RWPE2 (cell line): Measurements from ENCODE around the gene EXOC6B.
A peak's percentile ranks its signal among the peaks of the same experiment; 100 is the strongest.

ENCODE experiments used
- ATAC-seq: fragments of 200-7000 bp; cut with Tn5 transposase; 3 replicates; pipeline ENCODE4 v1.9.1; 2021; ENCODE audit warnings: low read depth
- DNase-seq: peaks from one replicate; pipeline ENCODE4 v3.0.0-alpha.2; 2020; ENCODE audit warnings: low spot score
- H3K27ac ChIP-seq: fragments of 450-650 bp; 2 replicates; pipeline ENCODE4 v1.5.1; 2017; ENCODE audit warnings: mild to moderate bottlenecking; ENCODE audit not compliant: poor library complexity, severe bottlenecking
- H3K27me3 ChIP-seq: fragments of 250-450 bp; sonication (Bioruptor Pico); 2 replicates; pipeline ENCODE4 v1.5.1; 2021; ENCODE audit warnings: mild to moderate bottlenecking, moderate library complexity; ENCODE audit not compliant: insufficient read depth, poor library complexity, severe bottlenecking
- H3K36me3 ChIP-seq: fragments of 250-450 bp; sonication (Bioruptor Pico); 2 replicates; pipeline ENCODE4 v1.5.1; 2020; ENCODE audit warnings: low read depth, mild to moderate bottlenecking, moderate library complexity
- H3K4me1 ChIP-seq: fragments of 250-450 bp; sonication (Bioruptor Pico); 2 replicates; pipeline ENCODE4 v1.5.1; 2021; ENCODE audit warnings: mild to moderate bottlenecking, moderate library complexity; ENCODE audit not compliant: insufficient read depth, poor library complexity, severe bottlenecking
- H3K4me3 ChIP-seq: fragments of 250-450 bp; sonication (Bioruptor Pico); 2 replicates; pipeline ENCODE4 v1.5.1; 2021; ENCODE audit warnings: mild to moderate bottlenecking, moderate library complexity; ENCODE audit not compliant: severe bottlenecking
- H3K9me3 ChIP-seq: fragments of 250-450 bp; sonication (Bioruptor Pico); 2 replicates; pipeline ENCODE4 v1.5.1; 2021; ENCODE audit warnings: mild to moderate bottlenecking, moderate library complexity; ENCODE audit not compliant: severe bottlenecking
- CTCF ChIP-seq: fragments of 450-650 bp; IDR thresholded peaks from one replicate; pipeline ENCODE4 v1.5.1; 2017; ENCODE audit warnings: mild to moderate bottlenecking, moderate library complexity; ENCODE audit not compliant: poor library complexity, severe bottlenecking

Gene EXOC6B

DNA sequence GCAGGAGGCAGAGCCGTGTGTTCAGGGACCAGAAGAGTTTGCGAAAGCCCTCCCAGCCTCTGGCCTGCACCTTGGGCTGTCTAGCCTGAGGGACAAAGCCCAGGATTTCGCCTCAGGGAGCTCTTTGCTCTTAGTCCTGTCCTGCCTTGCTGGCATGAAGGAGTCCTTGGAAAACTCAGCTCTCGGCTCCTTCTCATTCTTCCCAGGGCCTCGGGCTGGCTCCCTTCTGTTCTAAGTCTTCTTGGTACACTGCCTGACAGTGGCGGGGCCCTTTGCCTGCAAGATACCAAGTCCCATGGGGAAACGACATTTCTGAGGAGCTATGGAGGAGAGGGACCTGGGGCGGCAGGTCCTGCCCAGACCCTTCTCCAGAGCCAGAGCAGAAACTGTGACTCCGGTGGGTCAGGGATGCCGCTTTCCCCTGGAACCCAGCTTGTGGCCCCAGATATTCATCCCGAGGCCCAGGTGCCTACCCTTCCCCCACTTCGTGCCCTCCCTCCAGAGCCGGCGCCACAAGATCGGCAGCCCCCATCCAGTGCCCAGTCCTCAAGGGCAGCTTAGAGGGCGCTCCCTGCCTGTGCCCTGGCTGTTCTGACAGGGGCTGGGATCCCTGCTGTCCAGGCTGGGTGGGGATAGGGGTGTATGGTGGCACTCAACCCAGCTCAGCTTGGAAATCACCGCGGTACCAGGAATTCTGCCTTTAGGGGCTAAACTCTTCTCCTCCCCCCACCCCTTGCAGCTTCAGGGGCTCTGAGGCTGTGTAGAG lies 672.6 kb downstream of the EXOC6B start:
- H3K4me1 ChIP-seq, result no peaks in the 10 kb centered on the region
- H3K9me3 ChIP-seq, result no peaks in the 10 kb centered on the region
- DNase-seq, result no peak
- H3K27me3 ChIP-seq, result peaks cover 13% of the 10 kb centered on the region
- ATAC-seq, result no peak
- H3K36me3 ChIP-seq, result no peaks in the 10 kb centered on the region
- no peak for TF ChIP-seq CTCF
- H3K27ac ChIP-seq, result no peak overlapping the region
- no peak overlapping the region for H3K4me3 ChIP-seq

DNA sequence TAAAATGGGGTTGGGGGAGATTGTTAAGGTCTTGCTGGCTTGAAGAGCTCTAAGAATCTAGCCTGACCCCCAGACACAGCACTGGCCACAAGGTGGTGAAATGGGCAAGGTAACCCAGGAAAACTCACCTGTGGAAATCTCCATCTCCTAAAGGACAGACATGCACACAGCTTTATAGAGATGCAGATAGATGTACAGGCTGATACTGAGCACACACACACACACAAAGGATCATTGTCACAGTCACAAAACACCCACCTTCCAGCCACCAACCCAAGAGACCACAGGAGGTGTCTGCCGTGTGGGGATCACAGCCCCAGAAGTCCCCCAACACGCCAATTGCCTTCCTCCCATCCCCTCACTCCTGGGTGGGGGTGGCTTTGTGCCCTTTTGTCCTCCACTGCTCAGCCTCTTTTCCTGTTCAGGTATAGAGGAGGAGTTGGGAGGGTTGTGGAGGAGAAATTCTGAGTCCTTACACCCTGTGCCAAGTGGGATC lies 674.9 kb downstream of the EXOC6B start:
- Histone ChIP-seq H3K27me3 (peaks cover 33% of the 10 kb centered on the region), H3K4me3 (no peak overlapping the region), H3K27ac (no peak overlapping the region), H3K9me3 (no peaks in the 10 kb centered on the region), H3K4me1 (peaks cover 3% of the 10 kb centered on the region), H3K36me3 (no peaks in the 10 kb centered on the region)
- ATAC-seq (no peak), DNase-seq (no peak)
- TF ChIP-seq CTCF, result peak; percentile 3

DNA sequence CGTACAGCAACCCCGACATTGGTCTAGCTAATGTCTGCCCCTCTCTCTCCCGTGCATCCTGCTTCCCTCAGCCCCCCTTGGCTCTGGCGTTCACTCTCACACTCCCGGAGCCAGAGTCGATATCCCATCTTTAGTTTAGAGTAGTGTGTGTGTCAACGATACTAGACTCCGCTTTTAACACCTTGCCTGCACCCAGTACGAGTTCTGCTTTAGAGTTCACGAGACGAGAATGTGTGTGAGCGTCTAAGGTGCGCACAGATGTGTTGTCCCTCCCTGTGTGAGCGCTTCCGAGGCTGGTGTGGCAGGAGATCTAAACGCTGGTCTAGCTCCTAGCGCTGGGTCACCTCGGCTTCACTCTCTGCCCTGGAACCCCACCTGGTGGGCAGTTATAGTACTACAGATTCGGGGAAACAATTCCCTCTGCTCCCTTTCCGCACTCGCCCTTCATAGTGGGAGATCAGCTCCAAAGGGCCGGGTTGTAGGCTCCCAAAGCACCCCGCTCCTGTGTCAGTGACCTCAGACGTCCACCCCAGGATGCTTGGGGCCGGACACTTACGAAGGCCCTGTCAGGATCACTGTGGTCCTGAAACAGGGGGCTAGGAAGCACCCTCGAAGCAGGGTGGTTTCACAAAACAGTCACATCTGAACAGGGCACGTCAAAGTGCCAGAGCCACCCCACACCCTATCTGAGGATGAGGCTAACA lies 675.5 kb downstream of the EXOC6B start:
- Histone ChIP-seq H3K4me3 (no peak overlapping the region), H3K27ac (no peak overlapping the region), H3K9me3 (no peaks in the 10 kb centered on the region), H3K36me3 (no peaks in the 10 kb centered on the region), H3K4me1 (peaks cover 3% of the 10 kb centered on the region), H3K27me3 (peaks cover 33% of the 10 kb centered on the region)
- DNase-seq (no peak), ATAC-seq (peak; percentile 77)
- TF ChIP-seq CTCF, result peak; percentile 89

DNA sequence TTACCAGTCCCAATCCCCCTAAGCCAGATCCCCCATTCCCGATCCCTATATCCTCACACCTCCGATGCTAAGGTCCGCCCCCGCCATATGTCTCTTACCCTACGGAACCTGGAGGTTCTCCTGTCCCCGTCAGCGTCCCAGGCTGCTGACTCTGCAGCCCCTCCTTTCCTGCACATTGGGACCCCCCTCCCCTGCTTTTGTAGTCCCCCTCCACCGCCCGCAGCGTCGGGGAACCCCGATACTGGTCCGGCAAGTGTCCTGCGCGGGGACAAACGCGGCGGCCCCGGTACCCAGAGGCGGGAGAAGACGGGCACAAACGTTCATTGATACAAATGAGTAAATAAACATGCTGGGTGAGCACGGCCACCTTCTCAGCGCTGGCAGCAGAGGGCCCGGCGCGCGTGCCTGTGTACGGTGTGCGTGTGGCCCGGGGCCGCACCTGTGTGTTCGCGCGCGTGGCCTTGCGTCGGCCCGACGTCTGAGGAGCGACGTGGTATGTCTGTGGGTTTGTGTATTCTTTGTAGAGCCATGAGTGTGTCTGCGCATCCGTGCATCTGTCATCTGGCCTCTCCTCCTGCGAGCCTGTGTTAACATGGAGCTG lies 676.2 kb downstream of the EXOC6B start:
- Histone ChIP-seq H3K4me3 (peak overlapping the region; percentile 38), H3K27me3 (peaks cover 33% of the 10 kb centered on the region), H3K27ac (no peak overlapping the region), H3K4me1 (peaks cover 3% of the 10 kb centered on the region), H3K36me3 (no peaks in the 10 kb centered on the region), H3K9me3 (no peaks in the 10 kb centered on the region)
- no peak for TF ChIP-seq CTCF
- DNase-seq, result no peak
- no peak for ATAC-seq
